HCT116 (cell line): ENCODE data around the gene TPM3.
A peak's percentile ranks its signal among the peaks of the same experiment; 100 is the strongest.

Source experiments
- CEBPB ChIP-seq: IDR thresholded peaks from 2 replicates; pipeline ENCODE4 v1.6.1; 2012; ENCODE audit warnings: low read depth
- REST ChIP-seq: IDR thresholded peaks from 2 replicates; pipeline ENCODE4 v1.6.1; 2012; ENCODE audit warnings: low read depth
- TF ChIP-seq, protein P1 (sequence below), 3 experiments: fragments of 200-600 bp in 1 of 3; sonication (generic) in 1 of 3; IDR thresholded peaks in 2 of 3; conservative IDR thresholded peaks in 1 of 3; 2 replicates each; pipeline ENCODE4 v1.5.1; 2012 to 2017; ENCODE audit warnings: low read depth in 2 of 3, low read length in 2 of 3, antibody characterized with exemption in 1 of 3, borderline replicate concordance in 1 of 3, control low read depth in 1 of 3, mild to moderate bottlenecking in 1 of 3, mixed read lengths in 1 of 3, mixed run types in 1 of 3, moderate library complexity in 1 of 3; ENCODE audit not compliant: insufficient read depth in 1 of 3

DNA sequence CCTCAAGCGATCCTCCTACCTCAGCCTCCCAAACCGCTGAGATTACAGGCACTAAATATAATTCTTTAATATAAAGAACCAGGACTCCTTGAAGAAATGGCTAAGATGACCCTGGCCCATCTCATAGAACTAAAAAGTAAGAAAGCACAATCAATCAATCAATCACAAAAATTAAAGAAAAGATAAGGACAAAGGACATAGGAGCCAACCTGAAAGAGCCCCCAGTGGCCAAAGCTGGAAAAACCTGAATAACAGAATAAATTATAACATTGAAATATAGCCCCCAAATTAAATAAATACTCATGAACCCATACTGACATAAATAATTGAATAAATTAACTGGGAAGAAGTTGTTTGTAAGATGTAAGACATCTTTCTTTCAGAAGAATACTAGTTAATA, 45.9 kb downstream of the TPM3 start:
- TF ChIP-seq, protein P1, sequence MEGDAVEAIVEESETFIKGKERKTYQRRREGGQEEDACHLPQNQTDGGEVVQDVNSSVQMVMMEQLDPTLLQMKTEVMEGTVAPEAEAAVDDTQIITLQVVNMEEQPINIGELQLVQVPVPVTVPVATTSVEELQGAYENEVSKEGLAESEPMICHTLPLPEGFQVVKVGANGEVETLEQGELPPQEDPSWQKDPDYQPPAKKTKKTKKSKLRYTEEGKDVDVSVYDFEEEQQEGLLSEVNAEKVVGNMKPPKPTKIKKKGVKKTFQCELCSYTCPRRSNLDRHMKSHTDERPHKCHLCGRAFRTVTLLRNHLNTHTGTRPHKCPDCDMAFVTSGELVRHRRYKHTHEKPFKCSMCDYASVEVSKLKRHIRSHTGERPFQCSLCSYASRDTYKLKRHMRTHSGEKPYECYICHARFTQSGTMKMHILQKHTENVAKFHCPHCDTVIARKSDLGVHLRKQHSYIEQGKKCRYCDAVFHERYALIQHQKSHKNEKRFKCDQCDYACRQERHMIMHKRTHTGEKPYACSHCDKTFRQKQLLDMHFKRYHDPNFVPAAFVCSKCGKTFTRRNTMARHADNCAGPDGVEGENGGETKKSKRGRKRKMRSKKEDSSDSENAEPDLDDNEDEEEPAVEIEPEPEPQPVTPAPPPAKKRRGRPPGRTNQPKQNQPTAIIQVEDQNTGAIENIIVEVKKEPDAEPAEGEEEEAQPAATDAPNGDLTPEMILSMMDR (IDR thresholded peaks at IDR 0.05 in 2 of 3, conservative IDR thresholded peaks at IDR 0.05 in 1 of 3; ENCODE audit: borderline replicate concordance in 1 of 3, insufficient read depth in 1 of 3, low read depth in 2 of 3, low read length in 2 of 3) = peak in 2 of 3 experiments; percentile 51 to 69; a peak in 4 of 6 replicates
- TF ChIP-seq CEBPB = no peak
- TF ChIP-seq REST = no peak
